CD8-positive, alpha-beta memory T cell (primary cell): ENCODE measurements around the gene SPART. TPM values are rescaled to one million over a fixed set of nuclear protein-coding genes. Genes with fewer than 3 reads are reported as not detected.

ENCODE experiments used
- CTCF ChIA-PET: fragments of 350-600 bp; sonication (Branson Sonifier 250); formaldehyde crosslinking; loops from one replicate; lab custom pipeline; 2021; ENCODE audit warnings: antibody characterized with exemption; lab: Charles Lee
- POLR2A ChIA-PET: fragments of 350-600 bp; sonication (Branson Sonifier 250); formaldehyde crosslinking; loops from one replicate; lab custom pipeline; 2021; ENCODE audit warnings: antibody characterized with exemption; lab: Charles Lee
- DNase-seq, 5 donors: peaks; one replicate each; pipeline versions ENCODE4 v3.0.0 to v3.0.0-alpha.2; 2020 to 2022; ENCODE audit warnings: mixed read lengths in 1 of 5
- H3K27ac ChIP-seq: one replicate; pipeline ENCODE4 v1.7.0; 2013; ENCODE audit warnings: low read depth, mild to moderate bottlenecking, low read length, moderate library complexity
- H3K27me3 ChIP-seq: 2 replicates; pipeline ENCODE4 v1.7.0; 2013; ENCODE audit warnings: low read length, mild to moderate bottlenecking; ENCODE audit not compliant: insufficient read depth, poor library complexity, severe bottlenecking
- H3K36me3 ChIP-seq: 2 replicates; pipeline ENCODE4 v1.7.0; 2013; ENCODE audit warnings: mild to moderate bottlenecking, low read length, moderate library complexity; ENCODE audit not compliant: insufficient read depth
- H3K4me1 ChIP-seq: 2 replicates; pipeline ENCODE4 v1.7.0; 2013; ENCODE audit warnings: mild to moderate bottlenecking, low read length, moderate library complexity; ENCODE audit not compliant: insufficient read depth
- H3K4me3 ChIP-seq: 2 replicates; pipeline ENCODE4 v1.7.0; 2013; ENCODE audit warnings: mild to moderate bottlenecking, low read length
- H3K9me3 ChIP-seq: 2 replicates; pipeline ENCODE4 v1.7.0; 2013; ENCODE audit warnings: mild to moderate bottlenecking, low read length
- H3K27ac Mint-ChIP-seq, 8 donors: one replicate each; pipeline ENCODE4 v1.8.0; 2020 to 2021; ENCODE audit warnings: mixed read lengths in 8 of 8, mild to moderate bottlenecking in 6 of 8, inconsistent platforms in 3 of 8, moderate library complexity in 3 of 8
- H3K27me3 Mint-ChIP-seq, 2 donors: one replicate each; pipeline ENCODE4 v1.8.0; 2020 to 2021; ENCODE audit warnings: mixed read lengths in 2 of 2, mild to moderate bottlenecking in 1 of 2, moderate library complexity in 1 of 2
- H3K36me3 Mint-ChIP-seq, 3 donors: one replicate each; pipeline ENCODE4 v1.8.0; 2020 to 2021; ENCODE audit warnings: mixed read lengths in 3 of 3, inconsistent platforms in 1 of 3, mild to moderate bottlenecking in 1 of 3
- H3K4me1 Mint-ChIP-seq, 3 donors: one replicate each; pipeline ENCODE4 v1.8.0; 2020 to 2021; ENCODE audit warnings: mixed read lengths in 3 of 3, inconsistent platforms in 1 of 3, mild to moderate bottlenecking in 1 of 3
- H3K4me3 Mint-ChIP-seq, 7 donors: one replicate each; pipeline ENCODE4 v1.8.0; 2020 to 2021; ENCODE audit warnings: mixed read lengths in 7 of 7, mild to moderate bottlenecking in 6 of 7, moderate library complexity in 4 of 7, inconsistent platforms in 2 of 7
- H3K9me3 Mint-ChIP-seq, 5 donors: one replicate each; pipeline ENCODE4 v1.8.0; 2020 to 2022; ENCODE audit warnings: mixed read lengths in 5 of 5, mild to moderate bottlenecking in 3 of 5, moderate library complexity in 2 of 5, inconsistent platforms in 1 of 5
- polyA plus RNA-seq: library from polyadenylated mRNA; unstranded; fragments of 300-500 nt; fragmentation: Illumina TruSeq; gene quantifications from one replicate; pipeline ENCODE4 v1.2.3, GENCODE V29; 2021
- total RNA-seq, 2 experiments: library from RNA; stranded (reverse); gene quantifications; one replicate each; pipeline ENCODE4 v1.2.3, GENCODE V29; 2021

The SPART gene
- total and polyA plus RNA-seq, 3 experiments from 2014 or later: 9.2 to 22.6 (median 10.8) TPM

DNA sequence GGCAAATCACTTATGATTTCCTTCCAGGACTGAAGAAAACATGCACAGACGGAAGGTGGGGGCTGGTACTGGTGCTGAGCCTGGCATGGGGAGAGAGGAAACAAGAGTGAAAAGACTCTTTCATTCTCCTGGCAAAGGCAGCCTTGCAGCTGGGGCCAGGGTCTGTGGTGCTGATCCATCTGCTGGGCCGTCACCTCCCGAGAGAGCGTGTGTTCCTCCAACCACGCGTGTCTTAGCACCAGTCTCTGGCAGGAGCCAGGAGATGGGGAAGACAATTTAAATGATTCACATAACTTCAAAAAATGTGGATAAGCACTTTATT, 23.9 kb upstream of the SPART start:
- no peak overlapping the region for H3K4me3 ChIP-seq
- no peaks in the 10 kb centered on the region for H3K27me3 ChIP-seq
- no peaks in the 10 kb centered on the region for H3K4me1 ChIP-seq
- no peaks in the 10 kb centered on the region for H3K36me3 ChIP-seq
- Mint-ChIP-seq H3K36me3 (no peaks in the 10 kb centered on the region), H3K27ac (no peak overlapping the region), H3K4me3 (no peak overlapping the region), H3K9me3 (peaks cover 0 to 5% (median 0%) of the 10 kb centered on the region in 5 donors), H3K4me1 (no peaks in the 10 kb centered on the region), H3K27me3 (peaks cover 0 to 4% of the 10 kb centered on the region in 2 donors)
- ChIA-PET POLR2A (no interaction called here), CTCF (interaction anchor here (1.7 kb wide), 1 partner anchor 10 kb away, joined by 4 read pairs; no protein-coding TSS in a partner anchor)
- no peak for DNase-seq
- no peaks in the 10 kb centered on the region for H3K9me3 ChIP-seq
- no peak overlapping the region for H3K27ac ChIP-seq

DNA sequence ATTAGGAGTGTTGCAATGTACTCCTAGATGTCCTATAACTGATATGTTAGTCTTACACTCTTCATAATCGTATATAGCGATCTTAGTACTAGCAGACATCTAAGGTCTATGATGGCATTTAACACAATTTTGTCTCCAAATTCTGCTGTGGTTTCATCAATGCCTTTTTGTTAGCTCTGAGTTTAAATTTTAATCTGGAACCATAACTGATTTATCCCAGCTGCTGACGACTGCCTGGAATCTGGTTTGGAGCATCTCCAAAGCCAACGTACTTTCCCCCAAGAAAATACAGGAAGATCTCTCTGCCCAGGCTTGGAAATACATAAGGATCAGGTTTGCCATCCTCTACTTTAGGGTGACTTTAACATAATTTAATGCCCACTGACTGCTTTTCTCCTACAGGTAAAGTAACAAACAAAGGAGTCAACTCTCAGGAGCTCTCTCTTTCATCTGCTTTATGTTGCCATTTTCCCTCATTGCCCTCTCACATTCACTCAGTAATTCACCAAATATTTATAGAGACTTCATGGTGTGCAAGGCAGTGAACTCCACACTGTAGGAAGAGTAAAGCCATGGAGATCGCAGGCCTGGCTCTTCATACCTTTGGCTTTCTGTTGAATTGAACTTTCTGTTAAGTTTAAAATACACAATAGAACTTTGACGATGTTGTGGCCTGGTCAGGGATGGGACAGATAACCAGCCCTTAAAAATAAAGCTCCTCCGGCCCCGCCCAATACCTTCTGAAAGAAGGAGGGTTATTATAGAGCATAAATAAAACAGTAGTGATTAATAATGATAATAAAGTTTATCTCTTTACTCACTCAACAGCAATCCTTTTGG, 23.3 kb upstream of the SPART start:
- Histone ChIP-seq H3K4me1 (no peaks in the 10 kb centered on the region), H3K36me3 (no peaks in the 10 kb centered on the region), H3K27ac (no peak overlapping the region), H3K27me3 (no peaks in the 10 kb centered on the region), H3K4me3 (no peak overlapping the region), H3K9me3 (no peaks in the 10 kb centered on the region)
- Mint-ChIP-seq H3K4me1 (no peaks in the 10 kb centered on the region), H3K36me3 (no peaks in the 10 kb centered on the region), H3K27me3 (peaks cover 0 to 4% of the 10 kb centered on the region in 2 donors), H3K4me3 (no peak overlapping the region), H3K27ac (no peak overlapping the region), H3K9me3 (peaks cover 0 to 5% (median 0%) of the 10 kb centered on the region in 5 donors)
- POLR2A ChIA-PET: no interaction called here
- no peak for DNase-seq
- CTCF ChIA-PET: interaction anchor here (1.7 kb wide), 1 partner anchor 10 kb away, joined by 4 read pairs; no protein-coding TSS in a partner anchor

DNA sequence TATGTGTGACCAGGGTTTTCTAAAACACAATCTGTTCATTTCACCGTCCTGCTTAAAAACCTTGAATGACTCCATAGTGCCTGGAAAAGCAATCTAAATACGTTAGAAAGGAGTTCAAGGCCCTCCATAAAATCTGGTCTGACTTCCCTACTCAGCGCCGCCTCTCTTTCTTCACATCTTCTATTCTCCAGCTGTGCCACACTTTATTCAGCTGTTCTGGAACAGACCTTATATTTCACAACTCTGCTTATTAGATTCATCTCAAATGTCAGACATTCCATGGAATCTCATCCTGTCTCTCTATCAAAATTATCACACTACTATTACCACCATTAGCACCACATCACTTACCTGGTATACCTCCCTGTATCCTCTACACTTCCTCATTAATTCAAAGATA, 19.8 kb upstream of the SPART start:
- Histone ChIP-seq H3K27ac (no peak overlapping the region), H3K9me3 (no peaks in the 10 kb centered on the region), H3K4me1 (no peaks in the 10 kb centered on the region), H3K36me3 (no peaks in the 10 kb centered on the region), H3K4me3 (no peak overlapping the region), H3K27me3 (no peaks in the 10 kb centered on the region)
- ChIA-PET POLR2A (no interaction called here), CTCF (no interaction called here)
- Mint-ChIP-seq H3K9me3 (peaks cover 0 to 5% (median 0%) of the 10 kb centered on the region in 5 donors), H3K4me1 (no peaks in the 10 kb centered on the region), H3K27ac (no peak overlapping the region), H3K4me3 (no peak overlapping the region), H3K36me3 (no peaks in the 10 kb centered on the region), H3K27me3 (peaks cover 0 to 6% of the 10 kb centered on the region in 2 donors)
- no peak for DNase-seq

DNA sequence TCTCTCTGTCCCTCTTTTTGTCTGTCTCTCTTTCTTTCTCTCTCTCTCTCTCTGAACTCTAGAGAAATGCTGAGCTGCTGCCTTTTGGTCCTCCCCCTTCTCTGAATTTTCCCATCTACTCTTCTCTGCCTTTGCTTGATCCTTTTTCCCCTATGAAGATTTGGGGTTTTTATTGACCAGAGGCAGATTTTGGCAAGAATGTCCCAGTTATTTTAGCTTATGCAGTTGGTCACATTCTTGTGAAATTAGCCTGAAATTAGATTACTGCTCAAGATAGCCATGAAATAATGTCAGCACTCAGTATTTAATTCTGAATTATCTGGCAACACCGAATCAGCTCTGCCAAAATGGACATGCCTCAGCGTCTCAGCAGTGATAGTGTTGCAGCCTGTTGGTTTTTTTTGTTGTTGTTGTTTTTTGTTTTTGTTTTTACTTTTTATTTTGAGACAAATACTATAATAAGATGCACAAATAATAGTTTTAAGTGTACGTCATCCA, 17.2 kb upstream of the SPART start:
- CTCF ChIA-PET: no interaction called here
- no peaks in the 10 kb centered on the region for H3K4me1 ChIP-seq
- H3K27me3 ChIP-seq: no peaks in the 10 kb centered on the region
- POLR2A ChIA-PET: no interaction called here
- H3K27ac Mint-ChIP-seq: no peak overlapping the region
- no peak for DNase-seq
- no peak overlapping the region for H3K4me3 ChIP-seq
- no peaks in the 10 kb centered on the region for H3K36me3 Mint-ChIP-seq
- no peak overlapping the region for H3K27ac ChIP-seq
- H3K36me3 ChIP-seq: no peaks in the 10 kb centered on the region
- no peaks in the 10 kb centered on the region for H3K9me3 ChIP-seq
- peaks cover 0 to 6% of the 10 kb centered on the region in 2 donors for H3K27me3 Mint-ChIP-seq
- H3K4me3 Mint-ChIP-seq: no peak overlapping the region
- peaks cover 0 to 2% (median 0%) of the 10 kb centered on the region in 5 donors for H3K9me3 Mint-ChIP-seq
- H3K4me1 Mint-ChIP-seq: no peaks in the 10 kb centered on the region

DNA sequence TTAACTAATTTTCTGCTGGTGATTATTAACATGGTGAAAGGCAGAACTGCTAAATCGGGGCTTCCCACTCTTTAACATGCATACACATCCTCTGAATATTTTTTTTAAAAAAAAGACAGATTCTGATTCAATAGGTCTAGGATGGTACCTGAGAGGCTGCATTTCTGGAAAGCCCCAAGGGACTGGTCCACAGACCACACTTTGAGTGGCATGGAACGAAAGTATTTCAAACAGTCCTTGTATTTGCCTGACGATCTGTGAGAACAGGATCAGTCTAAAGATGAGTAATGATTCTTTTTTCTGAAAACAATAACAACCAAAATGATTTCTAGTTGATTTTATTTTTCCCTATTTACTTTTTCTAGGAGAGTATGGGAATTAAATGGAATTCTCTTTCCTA, 16.7 kb upstream of the SPART start:
- Mint-ChIP-seq H3K36me3 (no peaks in the 10 kb centered on the region), H3K4me3 (no peak overlapping the region), H3K27me3 (peaks cover 0 to 6% of the 10 kb centered on the region in 2 donors), H3K4me1 (no peaks in the 10 kb centered on the region), H3K27ac (no peak overlapping the region), H3K9me3 (peaks cover 0 to 2% (median 0%) of the 10 kb centered on the region in 5 donors)
- Histone ChIP-seq H3K4me3 (no peak overlapping the region), H3K27me3 (no peaks in the 10 kb centered on the region), H3K27ac (no peak overlapping the region), H3K4me1 (no peaks in the 10 kb centered on the region), H3K9me3 (no peaks in the 10 kb centered on the region), H3K36me3 (no peaks in the 10 kb centered on the region)
- ChIA-PET POLR2A (no interaction called here), CTCF (no interaction called here)
- DNase-seq: no peak

DNA sequence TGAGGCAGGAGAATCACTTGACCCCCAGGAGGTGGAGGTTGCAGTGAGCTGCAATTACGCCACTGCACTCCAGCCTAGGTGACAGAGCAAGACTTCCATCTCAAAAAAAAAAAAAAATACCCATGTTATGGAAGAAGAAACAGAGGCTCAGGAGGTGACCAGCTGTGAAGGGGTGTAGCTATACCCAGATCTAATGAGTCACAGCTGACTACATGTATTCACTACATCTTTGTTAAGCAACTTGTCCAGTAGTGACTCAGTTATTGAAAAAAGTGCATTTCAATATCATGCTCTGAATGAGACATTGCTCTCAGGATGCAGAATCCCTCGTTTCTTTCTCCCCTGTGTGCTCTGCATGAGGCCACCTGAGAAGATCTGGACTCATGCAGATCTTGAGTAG, 16.1 kb upstream of the SPART start:
- no peaks in the 10 kb centered on the region for H3K36me3 ChIP-seq
- CTCF ChIA-PET: no interaction called here
- no peaks in the 10 kb centered on the region for H3K27me3 ChIP-seq
- H3K4me1 ChIP-seq: no peaks in the 10 kb centered on the region
- Mint-ChIP-seq H3K27ac (no peak overlapping the region), H3K9me3 (peaks cover 0 to 2% (median 0%) of the 10 kb centered on the region in 5 donors), H3K4me3 (no peak overlapping the region), H3K4me1 (no peaks in the 10 kb centered on the region), H3K36me3 (no peaks in the 10 kb centered on the region), H3K27me3 (peaks cover 0 to 6% of the 10 kb centered on the region in 2 donors)
- POLR2A ChIA-PET: no interaction called here
- H3K4me3 ChIP-seq: no peak overlapping the region
- no peak overlapping the region for H3K27ac ChIP-seq
- no peak for DNase-seq
- H3K9me3 ChIP-seq: no peaks in the 10 kb centered on the region

DNA sequence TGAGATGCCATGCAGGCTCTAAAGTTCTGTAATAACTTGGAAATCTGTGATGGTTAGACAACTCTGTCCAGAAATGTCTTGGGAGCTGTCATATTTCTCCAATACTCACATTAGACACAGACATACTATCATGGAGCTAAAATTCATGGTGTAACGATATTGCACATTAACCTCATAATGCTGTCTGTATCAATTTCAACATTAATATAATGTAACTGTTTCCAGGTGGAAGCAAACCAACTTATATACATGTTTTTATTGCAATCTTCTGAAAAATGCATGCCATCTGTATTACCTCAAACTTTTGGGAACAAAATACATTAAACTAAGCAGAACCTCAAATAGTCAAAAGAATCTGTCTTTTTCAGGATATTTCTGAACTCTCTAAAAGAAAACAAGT, 14.7 kb upstream of the SPART start:
- CTCF ChIA-PET: no interaction called here

DNA sequence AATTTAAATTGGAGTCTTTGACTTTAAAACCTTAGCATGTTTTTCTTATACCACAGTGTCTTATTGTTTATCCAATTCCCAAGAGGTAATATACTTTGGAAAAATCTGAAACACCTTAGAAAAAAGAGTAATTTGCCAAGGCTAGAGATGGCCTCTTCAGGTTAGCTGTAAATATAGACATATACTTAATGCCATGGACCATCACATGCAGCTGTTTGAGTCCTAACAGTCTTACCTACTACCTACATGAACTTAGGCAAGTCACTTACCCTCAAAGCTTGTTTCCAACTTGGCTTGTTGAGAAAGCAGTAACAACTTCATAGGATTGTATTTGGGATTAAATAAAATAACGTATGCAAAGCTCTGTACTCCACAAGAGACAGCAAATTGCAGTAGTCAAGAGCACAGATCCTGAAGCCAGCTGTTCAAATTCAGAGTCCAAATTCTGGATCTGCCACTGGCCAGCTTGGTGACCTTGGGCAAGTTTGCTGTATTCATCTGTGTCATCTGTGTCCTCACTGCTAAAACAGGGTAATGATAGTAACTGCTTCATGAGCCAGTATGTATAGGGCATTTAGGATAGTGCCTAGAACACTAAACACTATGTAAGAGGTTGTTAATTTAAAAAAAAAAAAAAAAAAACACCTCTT, 13.2 kb upstream of the SPART start:
- H3K9me3 Mint-ChIP-seq: peaks cover 0 to 4% (median 0%) of the 10 kb centered on the region in 5 donors
- Histone ChIP-seq H3K27me3 (no peaks in the 10 kb centered on the region), H3K4me3 (no peak overlapping the region), H3K36me3 (no peaks in the 10 kb centered on the region), H3K27ac (no peak overlapping the region), H3K4me1 (no peaks in the 10 kb centered on the region), H3K9me3 (no peaks in the 10 kb centered on the region)
- no peaks in the 10 kb centered on the region for H3K36me3 Mint-ChIP-seq
- ChIA-PET CTCF (no interaction called here), POLR2A (no interaction called here)
- DNase-seq: no peak
- no peaks in the 10 kb centered on the region for H3K4me1 Mint-ChIP-seq
- no peak overlapping the region for H3K27ac Mint-ChIP-seq
- H3K4me3 Mint-ChIP-seq: no peak overlapping the region
- peaks cover 0 to 2% of the 10 kb centered on the region in 2 donors for H3K27me3 Mint-ChIP-seq

More for the DNA sequence above, 14.7 kb upstream of the SPART start:
- no peaks in the 10 kb centered on the region for H3K36me3 Mint-ChIP-seq
- H3K4me1 ChIP-seq: no peaks in the 10 kb centered on the region
- no peaks in the 10 kb centered on the region for H3K9me3 ChIP-seq
- no peaks in the 10 kb centered on the region for H3K27me3 ChIP-seq
- peaks cover 0 to 2% (median 0%) of the 10 kb centered on the region in 5 donors for H3K9me3 Mint-ChIP-seq
- POLR2A ChIA-PET: no interaction called here
- no peak overlapping the region for H3K27ac Mint-ChIP-seq
- H3K4me1 Mint-ChIP-seq: no peaks in the 10 kb centered on the region
- H3K27me3 Mint-ChIP-seq: peaks cover 0 to 2% of the 10 kb centered on the region in 2 donors
- no peaks in the 10 kb centered on the region for H3K36me3 ChIP-seq
- no peak overlapping the region for H3K4me3 Mint-ChIP-seq
- H3K4me3 ChIP-seq: no peak overlapping the region
- no peak for DNase-seq
- no peak overlapping the region for H3K27ac ChIP-seq
